ENCODE results near the gene CAMTA2.

DNA sequence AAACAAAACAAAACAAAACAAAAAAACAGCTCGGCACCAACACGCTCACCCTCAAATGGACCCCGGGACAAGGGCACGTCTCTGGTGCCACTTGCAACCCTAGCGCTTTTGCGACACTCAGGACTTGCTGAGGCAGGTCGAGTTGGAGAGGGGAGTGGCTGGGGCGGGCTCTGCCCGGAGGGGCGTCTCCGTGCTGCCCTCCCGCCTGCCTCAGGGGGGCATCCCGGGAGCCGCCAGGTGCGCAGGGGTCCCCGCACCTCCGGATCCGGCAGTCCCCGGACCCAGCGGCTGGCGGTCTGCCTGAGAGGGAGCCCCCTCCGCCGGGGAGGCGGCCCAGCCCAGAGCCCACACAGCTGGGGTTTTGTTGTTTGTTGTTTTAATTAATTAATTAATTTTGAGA lies 47.8 kb upstream of the CAMTA2 start, which contains the start of gene SLC52A1:
- no peak for TF ChIP-seq CTCF (optimal IDR thresholded peaks at IDR 0.05 in 1 of 3, IDR thresholded peaks at IDR 0.05 in 1 of 3, conservative IDR thresholded peaks at IDR 0.05 in 1 of 3; ENCODE audit: extremely low read depth in 1 of 3, insufficient read depth in 2 of 3, low read length in 3 of 3)
- TF ChIP-seq EZH2 (IDR thresholded peaks at IDR 0.05; ENCODE audit: low read length), result no peak
